Left colon (tissue), 2 donors: Measurements from ENCODE around the gene ATF6B. TPM values are rescaled to one million over a fixed set of nuclear protein-coding genes. Genes with fewer than 3 reads are reported as not detected.
A peak's percentile ranks its signal among the peaks of the same experiment; 100 is the strongest.
"Not testable (repeated sequence)": the region's sequence is repeated elsewhere in the genome, so short reads cannot be mapped to it uniquely, and the experiment has no call there.

Experiments used
- ATAC-seq: fragments of 200-7000 bp; cut with Tn5 transposase; one replicate; pipeline ENCODE4 v1.9.1; 2020; ENCODE audit warnings: mild to moderate bottlenecking, moderate library complexity
- DNase-seq, 2 donors: peaks; one replicate each; pipeline ENCODE4 v3.0.0-alpha.2; 2020
- intact Hi-C, 2 donors: fragments of 100-400 bp; cut with DNase I in 1 of 2; cut with micrococcal nuclease in 1 of 2; formaldehyde crosslinking; loops; one replicate each; pipeline versions ENCODE4 v1.11.2 to v1.14.0; 2022; cut with DNase I, micrococcal nuclease
- total RNA-seq, 2 donors: library from RNA; stranded (reverse); fragmentation: NEBNext Ultra II Directional; extraction: Animal tissue kit (Norgen Biotek cat#: 25700); gene quantifications; one replicate each; pipeline ENCODE4 v1.2.1, GENCODE V29; 2021
- donor health status: DM: no; HTN: no; CAD: no.
- donor health status: DM: yes; HTN: yes; CAD: no.

The ATF6B gene
- total RNA-seq, 2 donors from 2014 or later = 83.7 to 111 TPM

DNA sequence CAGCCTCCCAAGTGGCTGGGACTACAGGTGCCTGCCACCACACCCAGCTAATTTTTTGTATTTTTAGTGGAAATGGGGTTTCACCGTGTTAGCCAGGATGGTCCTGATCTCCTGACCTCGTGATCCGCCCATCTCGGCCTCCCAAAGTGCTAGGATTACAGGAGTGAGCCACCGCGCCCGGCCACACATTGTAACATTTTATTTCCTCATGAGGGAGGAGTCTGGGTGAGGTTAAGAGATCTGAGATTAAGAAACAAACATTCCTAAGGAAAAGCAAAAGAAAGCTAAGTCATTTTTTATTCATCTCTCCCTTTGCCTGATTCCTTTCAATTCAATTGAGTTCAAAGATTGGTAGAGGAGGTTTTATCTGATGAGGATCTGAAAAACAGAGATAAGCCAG lies 16.2 kb upstream of the ATF6B start:
- ATAC-seq (peak; percentile 86), DNase-seq (peak; percentile 50 to 57)
- intact Hi-C loops = not testable (repeated sequence)

DNA sequence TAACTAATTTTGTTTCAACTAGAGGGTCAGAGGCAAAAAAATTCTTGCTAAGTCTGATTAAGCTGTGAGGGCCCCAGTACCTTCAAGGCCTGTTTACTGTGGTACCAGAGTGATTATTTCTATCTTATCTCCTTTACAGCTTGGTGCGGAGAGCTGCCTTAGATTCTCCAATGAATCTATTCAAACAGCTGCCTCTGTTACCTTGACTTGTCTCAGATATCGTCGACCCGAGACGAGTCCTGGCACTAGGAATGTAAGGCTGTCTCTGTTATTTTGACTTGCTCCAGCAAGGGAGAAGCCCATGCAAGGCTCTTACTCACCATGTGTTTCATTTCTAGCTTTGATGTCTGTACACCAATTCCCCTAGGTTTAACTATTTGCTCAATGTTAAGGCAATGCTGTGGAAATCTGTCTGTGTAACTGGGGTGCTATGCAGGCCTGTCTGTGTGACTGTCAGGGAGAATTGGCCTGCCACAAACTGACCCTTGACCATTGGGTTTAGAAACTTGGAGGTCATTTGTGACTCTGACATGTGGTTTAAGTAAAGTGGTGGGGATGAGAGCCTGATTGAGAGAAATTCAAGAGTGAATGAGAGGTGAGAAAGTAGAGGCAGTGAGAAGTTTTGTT lies 12.5 kb upstream of the ATF6B start:
- no peak for ATAC-seq
- no peak for DNase-seq

DNA sequence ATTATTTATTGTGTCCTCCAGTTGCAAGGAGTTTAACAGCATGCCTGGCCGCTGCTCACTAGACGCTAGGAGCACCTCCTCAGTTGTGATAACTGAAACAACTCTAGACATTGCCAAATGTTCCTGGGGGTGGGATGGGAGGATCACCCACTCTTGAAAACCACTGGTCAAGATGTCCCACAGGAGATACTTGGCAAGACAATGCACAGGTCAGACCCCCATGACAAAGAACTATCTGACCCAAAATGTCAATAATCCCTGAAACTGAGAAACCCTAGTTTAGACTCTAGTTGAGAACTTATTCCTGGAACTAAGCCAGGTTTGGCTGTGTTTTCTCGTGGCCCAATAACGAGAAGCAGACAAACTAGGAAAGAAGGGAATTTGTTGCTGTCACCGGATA lies 11.5 kb upstream of the ATF6B start:
- DNase-seq (no peak), ATAC-seq (no peak)
- intact Hi-C loops = no loop called here

More for the DNA sequence above, 12.5 kb upstream of the ATF6B start:
- intact Hi-C loops = no loop called here

DNA sequence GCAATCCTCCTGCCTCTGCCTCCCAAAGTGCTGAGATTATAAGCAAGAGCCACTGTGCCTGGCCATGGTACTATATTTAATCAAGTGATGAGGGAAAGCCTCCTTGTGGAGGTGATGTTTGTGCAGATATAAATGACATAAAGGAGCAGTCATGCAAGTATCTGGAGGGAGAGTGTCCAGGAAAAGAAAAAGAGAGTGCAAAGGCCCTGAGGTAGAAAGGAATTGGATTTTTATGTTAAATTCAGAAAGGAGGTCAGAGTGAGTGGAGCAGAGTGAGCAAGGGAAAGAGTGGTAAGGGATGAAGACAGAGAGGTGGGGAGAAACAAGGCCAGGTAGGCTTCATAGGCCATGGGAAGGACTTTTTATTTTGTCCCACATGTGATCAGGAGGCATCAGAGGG lies 9.4 kb upstream of the ATF6B start:
- no peak for DNase-seq
- ATAC-seq = no peak
- intact Hi-C loops = no loop called here

DNA sequence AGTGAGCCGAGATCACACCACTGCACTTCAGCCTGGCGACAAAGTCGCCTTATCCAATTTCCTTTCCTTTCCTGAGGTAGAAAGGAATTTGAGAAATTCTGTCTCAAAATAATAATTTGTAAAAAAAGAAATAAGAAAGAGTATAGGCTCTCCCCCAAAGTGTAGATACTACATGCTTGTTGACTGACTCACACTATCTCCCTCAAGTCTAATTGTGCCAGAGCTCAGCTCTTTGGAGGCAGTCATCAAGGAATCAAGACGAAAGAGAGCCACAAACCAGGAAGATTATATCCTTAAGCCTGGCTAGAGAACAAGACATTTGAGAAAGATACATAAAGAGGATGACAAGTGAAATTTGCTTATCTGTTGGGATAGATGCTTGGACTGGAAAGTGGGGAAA lies 5.7 kb upstream of the ATF6B start:
- no peak for DNase-seq
- intact Hi-C loops = no loop called here
- ATAC-seq = no peak

DNA sequence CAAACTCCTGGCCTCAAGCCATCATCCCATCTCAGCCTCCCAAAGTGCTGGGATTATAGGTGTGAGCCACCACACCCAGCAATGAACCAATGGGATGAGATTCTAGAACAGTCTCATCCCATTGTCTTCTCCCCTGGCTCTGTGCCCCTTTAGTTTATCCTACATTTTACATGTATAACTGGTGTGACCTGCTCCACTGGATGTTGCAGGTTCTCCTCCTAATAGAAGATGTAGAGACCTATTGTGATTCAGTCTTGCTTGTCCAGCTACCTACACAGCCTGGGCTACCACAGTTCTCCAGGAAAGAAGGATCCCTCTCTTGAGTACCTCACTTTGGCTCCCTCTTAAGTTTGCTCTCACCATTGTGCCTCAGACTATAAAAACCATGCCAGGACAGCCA lies 4.1 kb upstream of the ATF6B start:
- intact Hi-C loops = no loop called here
- ATAC-seq (no peak), DNase-seq (no peak)

DNA sequence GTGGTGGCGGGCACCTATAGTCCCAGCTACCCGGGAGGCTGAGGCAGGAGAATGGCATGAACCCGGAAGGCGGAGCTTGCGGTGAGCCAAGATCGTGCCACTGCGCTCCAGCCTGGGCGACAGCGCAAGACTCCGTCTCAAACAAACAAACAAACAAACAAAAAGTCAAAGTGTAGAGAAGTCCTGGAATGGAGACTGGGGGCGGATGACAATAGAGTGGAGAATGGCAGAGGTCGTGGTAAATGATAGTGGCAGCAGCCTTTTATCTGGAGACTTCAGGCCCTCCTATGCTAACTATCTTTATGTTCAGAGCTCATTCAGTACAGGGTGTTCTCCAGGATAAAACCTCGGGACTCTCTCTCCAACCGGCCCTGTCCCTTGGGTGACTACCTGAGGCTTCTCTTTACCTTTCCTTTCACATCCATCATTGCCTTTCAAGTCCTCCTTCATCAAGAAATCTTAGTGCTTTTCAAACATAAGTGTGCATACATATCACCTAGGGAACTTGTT lies 3.4 kb upstream of the ATF6B start:
- ATAC-seq (no peak), DNase-seq (no peak)
- intact Hi-C loops = no loop called here

DNA sequence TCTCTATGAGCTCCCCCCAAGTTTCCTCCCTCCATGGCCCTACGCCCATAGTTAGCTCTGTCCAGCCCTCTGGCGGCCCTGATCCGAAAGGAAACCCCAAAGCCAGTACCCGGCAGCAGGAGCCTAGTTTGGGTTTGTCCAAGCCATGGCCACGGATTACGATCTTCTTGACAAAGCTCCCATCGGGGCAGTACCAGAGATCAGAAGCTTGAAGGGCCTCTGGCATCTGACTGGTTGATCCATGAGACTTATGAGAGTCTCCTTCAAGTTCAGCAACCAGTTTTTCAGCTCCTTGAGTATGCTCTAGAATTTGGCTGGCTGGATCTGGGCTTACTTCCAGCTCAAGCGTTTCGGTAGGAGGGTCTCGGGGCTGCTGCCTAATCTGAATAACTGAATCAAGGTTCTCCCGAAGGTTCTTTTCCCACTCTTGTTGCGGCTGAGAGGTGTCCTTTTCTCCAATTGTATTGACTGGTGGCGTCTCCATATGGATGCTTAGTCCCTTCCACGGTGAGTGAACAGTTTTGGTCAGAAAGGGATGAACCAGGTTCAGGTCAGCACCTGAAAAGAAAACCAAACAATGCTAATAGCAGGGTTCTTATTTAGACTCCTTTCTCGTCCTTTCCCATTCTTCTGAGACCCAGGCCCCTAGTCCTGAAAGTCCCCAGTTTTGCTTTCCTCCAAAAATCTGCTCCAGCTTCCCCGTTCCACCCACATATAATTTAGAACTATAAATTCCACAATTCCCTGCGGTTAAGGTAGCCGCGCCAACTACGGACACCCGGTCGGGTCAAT lies 1.4 kb upstream of the ATF6B start:
- intact Hi-C loops = no loop called here
- no peak for DNase-seq
- peak; percentile 61 for ATAC-seq

DNA sequence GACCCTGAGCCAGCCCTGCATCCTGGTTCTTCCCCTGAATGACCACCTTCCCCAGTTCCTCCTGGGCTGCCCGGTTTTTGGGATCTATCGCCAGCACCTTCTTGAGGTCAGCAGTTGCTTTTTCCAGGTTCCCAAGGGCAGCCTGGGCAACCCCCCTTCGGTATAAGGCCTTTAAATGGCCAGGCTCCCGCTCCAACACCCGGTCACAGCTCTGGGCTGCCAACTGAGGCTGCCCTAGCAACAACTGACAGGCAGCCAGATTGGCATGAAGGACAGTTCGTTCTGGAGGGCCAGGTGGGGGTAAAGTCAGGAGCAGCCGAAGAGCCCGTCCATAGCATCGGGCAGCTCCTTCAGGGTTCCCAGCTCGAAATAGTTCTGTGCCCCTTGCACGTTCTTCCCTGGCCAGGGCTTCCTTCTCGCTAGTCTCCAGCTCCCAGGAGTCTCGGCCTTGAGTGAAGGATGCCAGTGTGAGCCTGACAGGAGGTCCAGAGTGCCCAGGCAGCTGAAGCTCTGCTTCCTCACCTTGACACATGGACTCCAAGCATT lies 778 bp upstream of the ATF6B start:
- DNase-seq (no peak), ATAC-seq (no peak)
- intact Hi-C loops = no loop called here

DNA sequence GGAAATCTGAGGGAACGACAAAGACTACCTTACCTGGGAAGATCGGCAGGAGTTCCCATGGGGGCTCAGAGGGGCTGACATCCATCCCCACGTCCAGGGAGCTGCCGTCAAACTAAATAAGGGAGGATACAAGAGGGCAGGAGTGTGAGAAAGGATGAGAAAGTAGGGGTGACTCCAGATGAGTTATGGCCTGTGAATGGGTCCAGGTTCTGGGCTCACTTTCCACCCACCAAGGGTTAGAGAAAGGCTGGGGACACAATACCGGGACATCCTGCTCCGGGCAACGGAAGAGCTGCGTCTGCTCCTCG lies 683 bp downstream of the ATF6B start:
- ATAC-seq = no peak
- no peak for DNase-seq
- intact Hi-C loops = no loop called here

DNA sequence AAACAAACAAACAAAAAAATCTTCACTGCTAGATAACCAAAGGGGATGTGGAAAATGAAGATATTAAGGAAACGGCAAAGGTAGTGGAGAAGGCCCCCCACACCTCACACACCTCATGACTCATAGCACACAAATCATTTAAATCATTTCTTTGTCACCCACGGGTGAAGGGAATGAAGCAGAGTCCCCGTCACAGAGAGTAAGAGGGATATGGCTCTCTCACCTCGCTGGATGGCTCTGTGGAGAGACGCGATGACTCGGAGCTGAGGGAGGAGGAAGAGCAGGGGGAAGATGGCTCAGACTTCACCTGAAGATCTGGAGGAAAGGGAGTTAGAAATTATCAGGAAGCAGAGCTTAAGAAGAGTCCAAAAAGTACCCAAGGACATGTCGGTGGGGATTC lies 1.2 kb downstream of the ATF6B start:
- intact Hi-C loops = no loop called here
- DNase-seq (no peak), ATAC-seq (no peak)

DNA sequence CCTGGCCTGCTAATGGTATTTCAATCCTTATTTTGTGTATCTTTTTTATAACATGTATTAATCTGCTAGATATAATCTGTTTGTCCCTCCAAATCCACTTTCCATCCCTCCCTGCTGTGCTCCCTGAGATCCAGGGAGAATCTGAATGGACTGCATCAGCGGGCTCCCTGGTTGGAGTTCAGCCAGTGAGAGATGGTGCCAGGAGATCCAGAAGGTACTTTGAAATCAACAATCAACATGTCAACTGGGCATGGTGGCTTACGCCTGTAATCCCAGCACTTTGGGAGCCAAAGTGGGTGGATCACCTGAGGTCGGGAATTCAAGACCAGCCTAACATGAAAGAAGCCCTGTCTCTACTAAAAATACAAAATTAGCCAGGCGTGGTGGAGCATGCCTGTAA lies 4.4 kb downstream of the ATF6B start:
- ATAC-seq (no peak), DNase-seq (no peak)
- intact Hi-C loops = no loop called here

DNA sequence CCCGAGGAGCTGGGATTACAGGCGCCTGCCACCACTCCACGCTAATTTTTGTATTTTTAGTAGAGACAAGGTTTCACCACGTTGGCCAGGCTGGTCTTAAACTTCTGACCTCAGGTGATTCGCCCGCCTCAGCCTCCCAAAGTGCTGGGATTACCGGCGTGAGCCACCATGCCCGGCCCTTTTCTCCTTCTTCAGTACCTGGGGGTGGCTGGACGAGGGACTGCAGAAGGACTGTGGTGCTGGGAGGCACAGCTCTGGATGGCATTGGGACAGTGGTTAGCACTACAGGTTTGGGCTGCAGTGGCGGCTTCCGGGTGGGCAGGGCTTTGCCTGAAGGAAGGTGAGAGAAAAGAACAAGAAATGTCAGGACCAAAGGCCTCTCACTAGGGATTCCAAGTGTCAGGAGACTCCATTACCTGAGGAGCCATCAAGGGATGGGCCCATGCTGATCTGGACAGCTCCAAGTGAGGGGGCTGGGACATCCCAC lies 7.4 kb downstream of the ATF6B start:
- DNase-seq = no peak
- ATAC-seq = no peak
- intact Hi-C loops = no loop called here

DNA sequence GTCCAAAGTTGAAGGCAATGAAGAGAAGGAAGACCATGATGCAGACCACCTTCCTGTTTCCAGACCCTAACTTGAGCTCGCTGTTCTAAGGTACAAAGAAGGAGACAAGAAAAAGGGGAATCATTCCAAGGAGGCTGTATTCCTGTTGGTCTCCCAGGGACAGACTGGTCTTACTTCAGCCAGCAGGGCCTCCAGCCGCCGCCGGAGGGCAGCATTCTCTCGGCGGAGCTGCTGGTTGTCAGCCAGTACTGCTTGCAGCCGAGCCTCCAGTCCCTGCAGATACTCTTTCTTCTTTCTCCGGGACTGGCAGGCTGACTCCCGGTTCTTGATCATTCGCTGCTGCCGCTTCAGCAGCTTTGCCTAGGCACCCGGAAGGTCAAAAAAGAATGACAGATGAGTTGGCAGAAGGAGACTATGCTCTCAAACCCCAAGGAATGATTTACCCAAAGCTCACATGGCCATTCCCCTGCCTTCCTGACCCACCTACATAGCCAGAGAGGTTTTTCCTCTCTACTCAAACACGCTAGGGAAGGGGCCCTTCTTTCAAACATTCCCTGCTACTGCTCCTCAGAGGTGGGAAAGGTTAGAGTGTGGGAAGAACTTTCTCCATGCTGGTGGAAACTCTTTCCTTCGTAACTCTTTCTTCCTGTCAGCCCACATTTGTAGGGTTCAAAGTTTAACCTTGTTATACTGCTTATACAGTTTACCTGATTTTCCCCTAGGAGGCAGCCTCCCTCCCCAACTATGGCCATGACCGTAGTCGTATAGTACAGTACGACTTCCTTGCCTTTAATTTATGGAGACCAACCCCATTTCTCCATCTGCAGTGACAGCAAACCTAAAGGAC lies 9.0 kb downstream of the ATF6B start:
- ATAC-seq (peak; percentile 94), DNase-seq (peak; percentile 82 to 88)
- intact Hi-C loops = loop anchor here in 1 of 2 donors (5.0 to 10.0 kb wide), 2 partner anchors 76 to 123 kb away; partner anchors contain the start of genes GPSM3 and PBX2

DNA sequence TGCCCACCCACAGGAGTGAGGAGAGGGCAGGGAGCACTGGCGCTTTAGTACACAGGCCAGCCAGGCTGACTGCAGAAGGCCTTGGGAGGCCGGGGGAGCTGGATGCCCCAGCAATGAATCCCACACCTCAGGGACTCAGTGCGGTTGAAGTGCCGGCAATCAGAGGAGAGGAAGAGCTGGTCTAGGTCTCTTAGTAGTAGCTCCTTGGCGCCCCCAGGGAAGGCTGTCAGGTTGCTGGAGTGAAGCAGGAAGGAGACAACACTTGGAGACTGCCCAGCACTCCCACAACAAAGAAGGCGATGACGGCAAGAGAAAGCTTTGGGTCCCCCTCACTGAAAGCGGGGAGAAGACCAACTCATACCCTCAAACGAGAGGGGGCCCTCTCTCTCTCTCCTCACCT lies 10.6 kb downstream of the ATF6B start:
- intact Hi-C loops = loop anchor here in 1 of 2 donors (5.0 to 10.0 kb wide), 2 partner anchors 77 to 125 kb away; partner anchors contain the start of genes GPSM3 and PBX2
- ATAC-seq (no peak), DNase-seq (no peak)

DNA sequence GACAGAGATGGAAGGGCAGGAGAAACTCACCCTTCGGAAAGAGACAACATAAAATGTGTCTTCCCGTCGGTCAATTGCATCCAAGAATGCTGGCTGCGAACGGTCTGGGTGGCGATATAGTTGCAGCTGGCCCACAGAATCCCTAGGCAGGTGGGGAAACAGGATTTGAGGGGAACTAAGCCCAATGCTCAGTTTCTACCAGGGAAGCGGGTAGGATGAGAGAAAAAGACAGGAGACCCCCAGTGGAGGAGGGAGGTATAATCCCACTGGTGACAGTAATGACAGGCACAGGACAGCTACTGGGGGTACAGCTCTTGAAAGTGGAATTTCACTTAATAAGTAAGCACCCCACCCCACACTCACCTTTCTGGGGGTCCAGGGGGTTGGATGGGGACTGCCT lies 11.4 kb downstream of the ATF6B start:
- intact Hi-C loops = loop anchor here in 1 of 2 donors (5.0 to 10.0 kb wide), 2 partner anchors 78 to 126 kb away; partner anchors contain the start of genes GPSM3 and PBX2
- ATAC-seq = no peak

DNA sequence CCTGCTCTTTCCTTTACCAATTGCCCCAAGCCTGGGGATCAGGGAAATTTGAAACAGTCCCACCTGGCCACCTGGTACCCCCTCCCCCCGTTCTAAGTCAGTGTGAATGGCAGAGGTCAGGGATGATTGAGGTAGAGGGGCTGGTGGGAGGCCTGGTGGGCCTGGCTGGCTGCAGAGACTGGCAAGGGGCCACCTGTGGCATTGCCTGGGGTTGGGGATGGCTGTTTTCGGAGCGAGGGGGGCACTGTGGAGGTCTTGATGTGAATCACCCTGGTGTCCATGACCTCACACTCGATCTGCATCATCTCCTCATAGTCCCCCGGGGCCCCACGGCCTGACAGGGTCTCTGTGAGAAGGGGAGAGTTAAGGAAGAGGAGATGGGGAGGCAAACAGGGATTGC lies 12.4 kb downstream of the ATF6B start:
- no peak for ATAC-seq
- no peak for DNase-seq
- intact Hi-C loops = loop anchor here in 1 of 2 donors (5.0 to 10.0 kb wide), 2 partner anchors 79 to 127 kb away; partner anchors contain the start of genes GPSM3 and PBX2

More for the DNA sequence above, 11.4 kb downstream of the ATF6B start:
- DNase-seq = no peak

DNA sequence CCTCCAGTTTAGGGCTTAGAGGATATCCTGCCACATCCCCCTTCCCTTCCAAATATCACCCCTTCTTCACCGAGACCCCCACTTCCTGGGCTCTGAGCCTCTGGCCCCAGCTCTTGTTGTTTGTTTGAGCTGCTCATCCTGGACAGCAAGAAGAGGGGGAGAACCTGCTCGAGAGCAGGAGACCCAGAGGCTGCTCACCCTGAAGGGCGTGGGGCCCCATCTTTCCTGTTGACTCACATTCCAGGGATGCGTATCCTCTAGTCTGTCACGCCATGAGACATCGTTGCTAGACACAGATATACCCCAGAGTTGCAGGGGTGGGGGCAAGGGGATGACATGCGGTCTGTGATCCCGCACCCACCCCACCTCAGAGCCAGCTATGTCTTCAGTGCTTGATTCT lies 13.2 kb downstream of the ATF6B start:
- DNase-seq = no peak
- ATAC-seq = no peak
- intact Hi-C loops = loop anchor here in 1 of 2 donors (5.0 to 10.0 kb wide), 2 partner anchors 80 to 128 kb away; partner anchors contain the start of genes GPSM3 and PBX2
